Pulmonary artery endothelial cell (primary cell): ENCODE measurements around the gene PACS2. TPM values are rescaled to one million over a fixed set of nuclear protein-coding genes. Genes with fewer than 3 reads are reported as not detected.
"Not testable (repeated sequence)": the region's sequence is repeated elsewhere in the genome, so short reads cannot be mapped to it uniquely, and the experiment has no call there.

Source experiments
- DNase-seq: peaks from one replicate; pipeline ENCODE4 v3.0.0-alpha.2; 2011; ENCODE audit warnings: low read depth, low spot score
- total RNA-seq: library from RNA; depleted of rRNA; stranded (reverse); fragments of >200 nt; gene quantifications from 2 replicates; pipeline ENCODE4 v1.2.3, GENCODE V29; 2014

PACS2 gene
- 45.8 and 52.6 TPM in 2 replicates for total RNA-seq

DNA sequence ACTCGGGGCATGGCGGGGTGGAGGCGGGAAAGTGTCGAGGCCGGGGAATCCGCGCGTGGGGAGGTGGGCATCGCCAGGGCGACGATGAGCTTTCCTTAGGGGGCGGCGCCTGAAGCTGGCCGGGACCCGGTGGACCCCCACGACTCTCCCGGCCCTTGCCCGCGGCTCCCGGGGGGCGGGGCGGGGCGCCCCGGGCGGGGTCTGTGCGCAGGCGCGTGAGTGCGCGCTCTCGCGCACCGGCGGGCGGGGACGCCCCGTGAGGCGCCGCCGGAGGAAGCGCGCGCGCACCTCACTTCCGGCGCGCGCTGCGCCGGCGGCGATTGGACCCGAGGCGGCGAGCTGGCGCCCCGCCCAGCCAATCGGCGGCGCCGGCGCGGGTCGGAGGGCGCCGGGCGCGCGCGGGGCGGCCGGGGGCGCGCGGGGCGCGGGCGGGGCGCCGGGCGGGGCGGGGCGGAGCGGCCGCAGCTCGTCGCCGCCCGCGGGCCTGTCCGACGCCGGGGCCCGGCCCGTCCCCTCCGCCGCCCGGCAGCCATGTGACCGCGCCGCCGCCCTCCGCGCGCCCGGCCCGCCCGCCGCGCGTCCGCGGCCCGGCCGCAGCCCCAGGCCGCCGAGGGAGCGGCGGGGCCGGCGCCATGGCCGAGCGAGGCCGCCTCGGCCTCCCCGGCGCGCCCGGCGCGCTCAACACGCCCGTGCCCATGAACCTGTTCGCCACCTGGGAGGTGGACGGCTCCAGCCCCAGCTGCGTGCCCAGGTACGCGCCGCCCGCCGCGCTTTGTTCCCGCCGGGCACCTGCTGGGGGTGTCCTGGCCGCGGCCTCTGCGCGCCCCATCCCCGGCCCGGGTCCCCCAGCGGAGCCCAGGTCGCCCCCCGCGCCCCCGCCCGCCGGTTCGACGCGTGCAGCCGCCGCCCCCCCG, at the start of gene PACS2:
Gene PACS2 (plus strand): TSS at position 462 of the 914 bp plus-strand sequence. CDS start 171 bp downstream, at position 633.
- peak; percentile 36 for DNase-seq

DNA sequence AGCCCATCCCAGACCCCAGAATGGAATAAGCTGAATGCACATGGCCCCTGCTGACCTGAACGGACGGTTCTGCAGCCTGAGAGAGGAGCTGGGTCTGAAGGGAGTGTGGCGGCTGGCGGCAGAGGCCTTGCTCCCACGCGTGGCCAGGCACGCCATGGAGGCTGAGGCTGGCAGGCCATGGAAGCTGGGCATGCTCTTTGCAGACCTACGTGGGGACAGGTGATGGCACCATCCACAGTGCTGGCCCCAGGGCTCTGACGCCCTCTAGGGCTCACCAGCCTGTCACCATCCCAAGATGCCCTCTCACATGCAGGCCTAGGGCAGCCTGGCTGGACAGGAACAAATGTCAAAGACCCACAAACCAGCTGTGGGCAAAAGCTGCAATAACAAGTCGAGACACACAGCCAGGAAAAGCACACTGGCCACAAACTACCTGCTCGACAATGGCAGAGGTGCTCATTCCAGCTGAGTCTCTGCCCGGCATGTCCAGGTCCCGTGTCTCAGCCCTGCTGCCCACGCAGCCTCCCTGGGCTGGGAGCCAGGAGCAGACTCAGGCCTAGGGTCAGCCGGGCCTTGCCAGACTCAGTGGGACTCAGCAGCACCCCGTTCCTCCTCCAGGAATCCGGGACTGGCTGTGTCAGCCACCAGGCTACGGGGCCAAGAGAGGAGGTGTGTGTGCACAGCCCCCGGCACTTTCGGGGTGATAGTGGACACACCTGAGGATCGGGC, 46.6 kb upstream of the PACS2 start:
- no peak for DNase-seq

DNA sequence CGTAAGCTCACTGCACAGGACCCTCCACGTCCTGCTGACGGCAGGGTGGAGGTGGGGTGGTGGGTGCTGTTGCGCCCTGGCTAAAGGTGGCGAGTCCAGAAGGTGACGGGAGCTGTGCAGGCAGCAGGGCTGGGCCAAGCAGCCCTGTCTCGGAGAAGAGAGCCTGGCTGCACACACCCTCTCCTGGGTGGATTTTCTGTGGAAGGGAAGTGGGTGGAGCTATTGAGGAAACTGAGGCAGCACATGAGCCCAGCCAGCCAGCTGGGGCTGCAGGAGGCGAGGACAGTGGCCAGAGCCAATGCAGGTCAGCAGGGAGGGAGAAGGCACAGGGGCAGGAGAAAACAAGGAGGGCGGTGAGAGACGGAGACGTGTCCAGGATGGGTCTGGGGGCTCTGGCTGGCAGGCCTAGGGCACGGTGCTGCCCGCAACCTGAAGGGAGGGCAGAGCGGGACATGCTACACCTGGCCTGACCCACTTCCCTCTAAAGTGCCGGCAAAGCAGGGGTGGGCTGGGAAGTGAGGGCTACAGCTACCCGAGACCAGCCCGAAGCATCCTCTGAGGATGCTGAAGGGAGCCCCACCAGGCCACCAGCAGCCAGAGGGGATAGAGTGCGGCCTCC, 45.7 kb upstream of the PACS2 start:
- no peak for DNase-seq

DNA sequence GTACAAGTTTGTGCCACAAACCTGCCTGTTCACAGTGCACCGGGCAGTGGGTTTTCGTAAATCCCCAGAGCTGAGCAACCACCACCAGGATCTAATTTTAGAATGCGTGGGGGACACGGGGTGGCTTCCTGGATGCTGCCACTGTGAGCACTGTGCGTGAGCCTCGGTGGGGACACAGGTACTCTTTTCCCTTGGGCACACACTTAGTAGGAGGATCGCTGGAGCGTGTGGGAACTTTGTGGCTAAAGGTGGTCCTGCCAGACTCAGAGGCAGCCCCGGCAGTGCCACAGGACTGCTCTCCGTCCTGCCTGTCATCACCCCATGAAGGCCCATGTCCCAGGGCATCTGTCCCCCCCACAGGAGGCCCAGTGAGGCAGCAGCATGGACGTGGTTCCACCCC, 45.1 kb upstream of the PACS2 start:
- no peak for DNase-seq

DNA sequence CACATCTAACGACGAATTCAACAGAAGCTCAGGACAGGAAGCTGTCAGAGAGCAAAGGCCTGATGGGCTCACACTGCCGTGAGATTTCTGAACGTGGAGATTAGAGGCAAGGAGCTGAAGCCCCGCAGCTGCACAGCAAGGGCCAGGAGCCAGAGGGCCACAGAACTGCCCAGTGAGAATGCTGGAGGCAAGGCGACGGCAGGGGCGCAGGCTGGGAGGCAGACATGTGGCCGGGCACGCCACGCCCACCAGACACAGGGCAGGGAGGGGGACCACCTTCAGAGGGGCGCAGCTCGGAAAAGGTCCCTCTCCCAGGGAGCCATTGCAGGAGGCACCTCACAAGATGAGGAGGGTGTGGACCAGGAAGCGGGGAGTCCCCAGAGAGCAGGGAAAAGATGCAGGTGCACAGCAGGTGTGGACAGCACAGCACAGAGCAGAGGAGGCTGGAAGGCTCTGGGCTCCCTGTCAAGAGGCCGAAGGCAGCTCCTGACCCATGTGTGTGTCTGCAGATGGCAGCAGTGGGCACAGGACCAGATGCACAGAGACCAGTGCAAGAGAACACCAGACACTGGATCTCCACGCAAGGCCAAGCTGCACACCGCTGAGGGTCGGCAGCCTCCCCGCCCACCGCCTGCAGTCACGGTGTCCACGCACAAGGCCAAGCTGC, 43.2 kb upstream of the PACS2 start:
- no peak for DNase-seq

DNA sequence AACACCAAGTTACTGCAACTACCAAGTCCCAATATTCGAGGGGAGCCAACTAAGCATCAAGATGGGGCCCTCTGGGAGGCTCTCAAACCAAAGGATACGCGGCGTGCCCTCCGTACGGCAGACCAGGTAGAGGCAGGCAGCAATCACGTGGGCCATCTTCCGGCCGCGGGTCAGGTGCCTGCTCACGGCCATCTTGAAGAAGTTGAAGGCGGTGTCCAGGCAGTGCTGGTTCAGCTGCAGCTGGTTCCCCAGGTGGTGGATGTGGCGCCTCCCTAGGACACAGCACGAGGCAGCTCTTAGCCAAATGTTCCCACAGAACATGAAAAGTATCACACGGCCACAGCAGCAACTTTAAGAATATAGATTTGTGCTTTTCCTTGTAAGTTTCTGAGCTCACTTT, 41.9 kb upstream of the PACS2 start:
- no peak for DNase-seq

DNA sequence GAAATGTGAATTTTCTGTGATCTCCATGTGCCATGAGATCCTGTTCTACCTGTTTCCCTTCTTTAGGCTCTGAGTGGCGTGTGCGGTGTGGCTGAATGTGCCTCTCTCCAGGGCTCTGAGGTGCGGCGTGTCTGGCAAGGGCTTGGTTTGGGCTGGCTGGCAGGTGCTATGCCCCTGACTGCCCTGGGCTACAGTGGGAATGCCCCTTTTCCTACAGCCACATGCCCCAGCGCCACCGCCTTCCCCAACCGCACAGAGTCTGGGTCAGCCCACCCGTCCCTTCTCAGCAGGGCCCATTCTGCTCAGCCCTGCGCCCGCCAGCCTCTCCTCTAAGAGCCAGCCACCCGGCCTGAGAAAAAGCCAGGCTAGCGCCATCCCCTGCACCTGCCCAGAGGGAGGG, 41.5 kb upstream of the PACS2 start:
- DNase-seq: no peak

DNA sequence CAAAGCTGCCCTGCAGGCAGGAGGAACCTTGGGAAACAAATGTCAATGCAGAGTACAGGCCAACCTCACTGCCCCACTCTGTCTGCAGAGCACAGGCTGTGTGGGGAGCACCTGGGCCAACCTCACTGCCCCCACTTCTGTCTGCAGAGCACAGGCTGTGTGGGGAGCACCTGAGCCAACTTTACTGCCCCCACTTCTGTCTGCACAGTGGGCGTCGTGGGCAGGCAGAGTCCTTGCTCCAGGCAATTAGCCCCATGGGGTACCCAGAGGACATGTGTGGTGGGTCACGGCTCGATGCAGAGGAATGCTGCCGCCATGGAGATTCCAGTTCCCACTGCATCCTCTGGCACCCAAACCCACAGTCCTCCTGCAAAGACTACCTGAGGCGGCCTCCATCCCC, 39.9 kb upstream of the PACS2 start:
- no peak for DNase-seq

DNA sequence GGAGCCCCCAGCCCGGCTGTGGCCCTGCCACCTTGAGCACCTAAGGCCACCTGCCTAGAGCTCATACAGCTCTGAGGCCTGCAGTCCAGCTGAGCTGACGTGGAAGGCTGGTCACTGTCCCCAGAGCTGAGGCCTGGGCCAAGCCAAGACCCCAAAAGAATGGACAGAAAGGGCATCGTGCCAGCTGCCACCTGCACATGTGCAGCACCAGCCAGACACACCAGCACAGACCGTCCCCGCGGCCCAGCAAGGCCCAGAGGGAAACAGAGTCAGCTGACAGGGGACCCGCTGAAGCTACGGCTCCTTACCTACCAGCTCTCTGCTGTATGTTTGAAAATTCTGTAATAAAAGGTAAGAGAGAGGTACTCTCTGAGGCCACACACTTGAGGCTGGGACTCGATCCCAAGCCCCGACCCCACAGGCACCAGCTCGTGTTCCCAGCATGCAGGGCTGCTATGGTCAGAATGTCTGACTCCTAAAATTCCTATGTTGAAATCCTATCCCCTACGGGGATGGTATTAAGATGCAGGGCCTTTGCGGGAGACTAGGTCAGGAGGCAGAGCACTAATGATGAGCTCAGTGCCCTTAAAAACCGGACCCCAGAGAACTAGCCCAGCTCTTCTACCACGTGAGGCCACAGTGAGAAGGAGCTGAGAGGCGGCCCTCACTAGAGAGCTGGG, 39.1 kb upstream of the PACS2 start:
- no peak for DNase-seq

DNA sequence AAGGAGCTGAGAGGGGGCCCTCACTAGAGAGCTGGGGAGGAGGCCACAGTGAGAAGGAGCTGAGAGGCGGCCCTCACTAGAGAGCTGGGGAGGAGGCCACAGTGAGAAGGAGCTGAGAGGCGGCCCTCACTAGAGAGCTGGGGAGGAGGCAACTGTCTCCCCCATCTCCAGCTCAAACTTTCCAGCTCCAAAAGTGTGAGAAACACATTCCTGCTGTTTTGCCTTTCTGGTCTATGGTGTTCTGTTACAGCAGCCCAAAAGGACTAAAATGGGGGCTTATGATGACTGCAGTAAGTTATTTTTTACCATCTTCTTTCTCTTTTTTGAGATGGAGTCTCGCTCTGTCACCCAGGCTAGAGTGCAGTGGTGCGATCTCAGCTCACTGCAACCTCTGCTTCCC, 37.1 kb upstream of the PACS2 start:
- not testable (repeated sequence) for DNase-seq

DNA sequence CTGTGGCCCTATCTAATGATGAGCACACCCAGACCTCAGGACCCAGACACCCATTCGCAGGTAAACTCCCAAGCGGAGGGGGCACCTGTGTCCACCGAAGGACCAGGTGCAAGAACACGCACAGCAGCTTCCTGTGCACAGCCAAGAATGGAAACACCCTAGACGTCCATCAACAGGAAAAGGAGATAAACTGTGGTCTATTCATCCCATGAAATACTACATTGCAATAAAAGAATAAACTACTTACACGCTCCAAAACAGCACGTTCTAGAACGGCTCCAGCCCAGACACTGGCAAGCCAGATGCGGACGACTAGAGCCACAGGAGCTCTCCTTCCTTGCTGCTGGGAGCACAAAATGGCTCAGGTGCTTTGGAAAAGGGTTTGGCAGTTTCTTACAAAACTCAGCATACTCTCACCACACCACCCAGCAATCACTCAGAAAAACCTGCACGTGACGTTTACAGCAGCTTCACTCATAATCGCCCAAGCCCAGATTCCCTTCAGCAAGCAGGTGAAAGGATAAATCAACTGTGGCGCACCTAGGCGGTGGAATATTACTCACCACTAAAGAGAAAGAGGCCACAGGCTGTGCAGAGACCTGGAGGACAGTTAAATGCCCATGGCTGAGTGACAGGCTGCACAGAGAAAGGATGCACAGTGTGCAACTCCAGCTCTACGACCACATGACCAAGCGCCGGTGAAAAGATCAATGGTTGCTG, 34.7 kb upstream of the PACS2 start:
- no peak for DNase-seq

DNA sequence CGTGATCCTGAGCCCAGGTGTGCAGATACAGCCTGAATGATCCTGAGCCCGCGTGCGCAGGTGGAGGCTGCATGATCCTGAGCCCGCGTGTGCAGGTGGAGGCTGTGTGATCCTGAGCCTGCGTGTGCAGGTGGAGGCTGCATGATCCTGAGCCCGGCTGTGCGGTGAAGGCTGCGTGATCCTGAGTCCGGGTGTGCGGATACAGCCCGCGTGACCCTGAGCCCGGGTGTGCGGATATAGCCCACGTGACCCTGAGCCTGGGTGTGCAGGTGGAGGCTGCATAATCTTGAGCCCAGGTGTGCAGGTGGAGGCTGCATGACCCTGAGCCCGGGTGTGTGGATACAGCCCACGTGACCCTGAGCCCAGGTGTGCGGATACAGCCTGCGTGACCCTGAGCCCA, 34.0 kb upstream of the PACS2 start:
- DNase-seq: no peak

DNA sequence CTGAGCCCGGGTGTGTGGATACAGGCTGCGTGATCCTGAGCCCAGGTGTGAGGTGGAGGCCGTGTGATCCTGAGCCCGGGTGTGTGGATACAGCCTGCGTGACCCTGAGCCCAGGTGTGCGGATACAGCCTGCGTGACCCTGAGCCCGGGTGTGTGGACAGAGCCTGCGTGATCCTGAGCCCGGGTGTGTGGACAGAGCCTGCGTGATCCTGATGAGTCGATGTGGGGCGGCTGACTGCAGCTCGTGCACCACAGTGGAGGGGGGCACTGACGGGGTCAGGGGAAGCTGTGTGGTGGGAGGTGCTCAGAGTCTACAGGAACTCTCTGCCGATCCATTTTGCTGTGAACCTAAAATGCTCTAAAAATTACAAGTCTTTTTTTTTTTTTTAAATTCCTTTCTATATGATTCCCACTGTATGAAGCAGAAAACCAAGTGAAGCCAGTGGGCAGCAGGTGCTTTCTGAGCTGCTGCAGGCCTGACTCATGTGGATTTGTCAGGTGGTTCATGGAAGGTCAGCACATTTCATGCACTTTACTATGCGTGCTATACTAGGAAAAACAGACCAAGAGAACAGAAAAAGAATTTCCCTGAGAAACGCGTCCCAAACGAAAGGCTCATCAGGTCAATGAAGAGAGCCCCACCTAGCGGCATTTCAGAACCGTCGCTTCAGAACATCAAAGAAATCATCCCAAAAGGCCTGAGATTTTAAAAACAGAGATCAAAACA, 33.0 kb upstream of the PACS2 start:
- peak; percentile 36 for DNase-seq

DNA sequence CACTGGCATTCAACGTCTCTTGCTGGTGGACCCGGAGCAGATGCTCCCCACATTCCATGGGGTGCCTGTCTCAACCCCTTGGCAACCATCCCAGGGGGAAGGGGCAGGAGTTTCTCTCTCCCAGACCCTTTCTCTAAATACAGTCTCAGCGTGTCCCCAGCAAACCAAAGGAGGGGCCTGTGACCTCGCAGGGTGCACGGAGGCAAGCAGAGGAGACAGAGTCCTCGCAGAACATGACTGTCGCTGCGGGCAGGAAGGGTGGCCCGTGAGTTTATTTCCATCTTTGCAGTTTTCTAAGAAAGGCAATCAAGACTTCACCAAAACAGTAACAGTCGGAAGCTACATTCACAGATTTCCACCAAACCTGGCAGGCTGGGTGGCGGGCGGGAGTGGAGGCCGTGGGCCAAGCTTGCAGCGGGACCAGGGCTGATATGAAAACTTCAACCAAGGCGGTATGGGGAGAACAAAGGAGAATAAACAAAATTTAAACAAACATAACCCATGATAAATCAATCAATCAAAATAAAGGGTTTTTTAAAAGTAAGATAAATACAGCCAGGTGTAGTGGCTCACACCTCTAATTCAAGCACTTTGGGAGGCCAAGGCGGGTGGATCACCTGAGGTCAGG, 32.3 kb upstream of the PACS2 start:
- no peak for DNase-seq

DNA sequence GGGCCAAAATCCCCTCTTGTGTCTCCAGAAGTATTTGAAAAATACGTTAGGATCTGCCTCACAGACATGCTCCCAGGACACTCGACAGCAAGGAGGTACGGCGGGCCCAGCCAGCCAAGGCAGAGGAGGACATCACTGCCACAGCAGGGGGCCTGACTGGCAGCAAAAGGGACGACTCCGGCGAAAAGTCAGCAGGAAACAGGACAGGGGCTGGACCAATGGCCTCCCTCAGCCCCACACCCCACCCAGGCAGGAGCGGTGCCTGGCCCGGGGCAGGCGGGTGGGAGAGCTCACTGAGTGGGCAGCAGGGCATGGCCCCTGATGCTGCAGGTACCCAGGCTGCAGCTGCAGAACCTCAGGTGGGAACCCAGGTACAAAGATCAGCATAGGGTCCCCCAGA, 31.5 kb upstream of the PACS2 start:
- DNase-seq: no peak

DNA sequence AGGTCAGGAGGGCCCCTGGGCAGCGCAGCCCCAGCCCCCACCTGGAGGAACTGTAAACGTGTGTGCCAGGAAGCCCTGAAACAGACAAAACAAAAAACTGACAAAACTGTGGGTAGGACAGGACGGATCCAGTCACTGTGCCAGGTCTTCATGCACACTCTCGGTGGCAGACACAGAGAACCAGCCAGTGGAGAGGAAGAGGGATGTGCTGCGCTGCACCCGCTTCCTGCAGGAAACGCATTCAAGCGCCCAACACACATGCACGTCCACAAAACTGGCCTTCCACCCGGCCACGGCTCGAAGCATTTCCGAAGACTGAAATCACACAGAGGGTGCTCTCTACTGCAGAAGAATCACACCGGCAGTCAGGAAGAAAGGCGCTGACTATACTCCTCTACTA, 30.6 kb upstream of the PACS2 start:
- no peak for DNase-seq

DNA sequence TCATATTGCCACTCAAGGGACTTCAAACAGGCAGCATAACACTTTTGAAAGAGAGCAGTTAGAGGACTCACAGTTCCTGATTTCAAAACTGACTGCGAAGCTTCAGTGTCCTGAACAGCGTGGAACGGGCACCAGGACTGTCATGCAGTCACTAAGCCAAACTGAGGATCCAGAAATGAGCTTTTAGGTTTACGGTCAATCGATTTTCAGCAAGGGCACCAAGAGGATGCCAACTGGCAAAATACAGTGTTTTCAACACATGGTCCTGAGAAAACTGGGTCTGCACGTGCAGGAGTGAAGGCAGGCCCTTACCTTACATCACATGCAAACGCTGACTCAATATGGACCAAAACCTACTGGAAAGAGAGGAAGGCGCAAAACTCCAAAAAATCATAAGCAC, 29.4 kb upstream of the PACS2 start:
- DNase-seq: no peak

DNA sequence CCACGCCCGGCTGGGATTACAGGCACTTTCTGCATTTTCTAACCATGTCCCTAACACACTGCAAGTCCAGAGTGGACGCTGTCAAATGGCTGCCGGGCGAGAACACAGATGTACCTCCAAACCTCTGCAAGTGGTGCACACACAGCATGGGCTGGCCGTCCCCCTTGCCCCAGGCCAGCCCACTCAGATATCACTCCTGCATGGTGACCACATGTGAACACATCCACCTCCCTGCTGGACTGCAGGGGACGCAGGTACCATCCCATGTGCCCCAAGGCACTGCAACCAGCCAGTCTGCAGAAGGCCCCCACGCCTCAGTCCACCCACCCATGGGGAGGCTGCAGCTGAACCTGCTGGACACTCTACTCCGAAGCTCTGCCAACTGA, 27.8 kb upstream of the PACS2 start:
- DNase-seq: no peak
